HG02943 (cell line): ENCODE data around the gene SYNDIG1.
"Not testable (repeated sequence)": the region's sequence is repeated elsewhere in the genome, so short reads cannot be mapped to it uniquely, and the experiment has no call there.

ENCODE experiments used
- ATAC-seq: cut with Tn5 transposase; IDR thresholded peaks from one replicate; pipeline ENCODE4 v1.9.1; 2021; ENCODE audit warnings: mild to moderate bottlenecking, low read depth, moderate library complexity; ENCODE audit not compliant: unreplicated experiment

The SYNDIG1 gene

DNA sequence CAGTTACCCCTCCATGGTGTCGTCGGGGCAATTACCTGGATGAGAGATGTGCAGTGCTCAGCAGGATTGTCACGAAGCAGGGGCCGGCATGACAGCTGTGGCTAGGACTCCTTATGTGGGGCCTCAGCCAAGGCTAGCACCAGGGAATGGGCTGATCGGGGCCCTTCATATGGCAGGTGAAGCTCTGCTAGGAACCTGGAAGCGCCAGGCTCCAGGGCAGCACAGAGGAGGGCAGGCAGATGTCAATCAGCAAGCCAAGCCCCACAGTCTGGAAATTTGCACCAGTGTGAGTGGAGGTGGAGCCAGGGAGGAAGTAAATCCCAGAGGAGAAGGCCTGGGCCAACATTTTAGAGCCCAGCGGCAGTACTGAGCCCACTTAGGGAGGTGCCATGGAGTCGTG, 21.2 kb downstream of the SYNDIG1 start:
- no peak for ATAC-seq

DNA sequence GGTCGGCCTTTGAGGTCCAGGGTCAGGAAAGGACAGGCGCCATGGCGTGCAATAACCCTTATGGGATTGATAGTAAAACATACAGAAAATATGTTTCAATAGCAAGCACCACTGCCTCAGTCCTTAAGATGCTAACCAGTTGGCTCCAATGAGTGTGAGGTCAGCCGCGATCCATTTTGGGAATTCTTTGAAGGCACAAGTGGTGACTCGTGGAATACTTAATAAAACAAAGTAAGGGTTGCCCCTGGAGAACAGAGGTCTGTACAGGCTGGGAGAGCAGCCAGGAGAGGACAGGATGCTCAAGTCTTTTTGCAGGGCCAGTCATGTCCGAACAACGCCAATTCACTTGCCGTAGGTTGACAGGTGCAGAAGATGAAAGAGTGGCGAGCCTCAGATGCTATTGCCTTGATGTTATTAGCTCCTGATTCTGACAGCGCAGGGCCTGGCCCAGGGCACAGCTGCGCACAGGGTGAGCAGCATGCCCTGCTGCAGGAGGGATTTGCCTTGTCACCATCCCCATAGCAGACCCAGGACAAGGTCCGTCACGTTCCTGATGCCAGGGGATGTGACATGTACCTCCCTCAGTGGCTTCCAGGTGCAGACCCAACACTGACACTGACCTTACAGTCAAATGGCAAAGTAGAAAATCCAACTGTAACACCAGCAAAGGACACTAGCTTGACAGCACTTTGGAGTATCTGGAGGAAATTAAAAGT, 21.8 kb downstream of the SYNDIG1 start:
- no peak for ATAC-seq

DNA sequence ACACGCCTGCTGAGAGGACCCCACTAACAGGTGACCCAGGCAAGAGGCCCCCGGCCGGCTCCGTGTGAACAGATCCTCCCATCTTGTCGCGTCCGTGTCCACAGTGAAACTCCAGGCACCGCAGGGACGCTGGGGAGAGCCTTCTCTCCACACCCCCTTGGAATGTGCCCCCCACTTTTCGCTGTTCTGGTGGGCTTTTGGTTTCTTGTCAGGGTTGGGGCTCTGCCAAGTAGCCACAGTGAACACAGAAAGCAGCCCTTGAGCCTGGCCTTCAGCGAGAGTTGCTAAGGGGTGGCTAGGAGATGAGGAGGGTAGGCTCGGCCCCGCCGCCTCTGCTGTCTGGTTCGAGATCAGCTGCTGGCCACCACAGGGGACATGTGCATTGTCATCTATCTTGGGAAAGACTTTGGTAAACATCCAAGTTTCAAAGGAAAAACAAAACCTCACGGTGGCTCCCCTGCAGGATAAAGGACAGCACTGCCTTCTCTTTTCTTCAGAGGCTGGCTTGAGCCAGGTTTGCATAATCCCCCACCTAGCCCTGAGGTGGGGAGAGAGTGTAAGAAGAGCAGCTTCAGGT, 22.7 kb downstream of the SYNDIG1 start:
- ATAC-seq = no peak

- ATAC-seq = no peak
Measured at GRCh38 chr20:24492698-24493097, 23.3 kb downstream of the SYNDIG1 start.

DNA sequence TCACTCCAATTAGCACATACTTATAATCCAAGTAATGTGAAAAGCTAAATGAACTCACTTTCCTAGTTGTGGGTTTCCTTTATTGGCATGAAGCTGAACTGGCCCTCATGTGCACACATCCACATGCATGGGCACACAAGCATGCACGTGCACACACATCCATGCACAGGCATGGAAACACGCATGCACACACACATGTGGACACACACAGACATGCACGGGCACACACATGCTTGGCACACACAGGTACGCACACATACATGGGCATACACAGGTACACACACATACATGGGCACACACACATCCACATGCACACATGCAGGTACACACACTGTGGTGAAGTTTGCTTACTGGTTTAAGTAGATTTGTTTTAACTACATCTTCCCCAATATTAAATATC, 23.8 kb downstream of the SYNDIG1 start:
- ATAC-seq = no peak

DNA sequence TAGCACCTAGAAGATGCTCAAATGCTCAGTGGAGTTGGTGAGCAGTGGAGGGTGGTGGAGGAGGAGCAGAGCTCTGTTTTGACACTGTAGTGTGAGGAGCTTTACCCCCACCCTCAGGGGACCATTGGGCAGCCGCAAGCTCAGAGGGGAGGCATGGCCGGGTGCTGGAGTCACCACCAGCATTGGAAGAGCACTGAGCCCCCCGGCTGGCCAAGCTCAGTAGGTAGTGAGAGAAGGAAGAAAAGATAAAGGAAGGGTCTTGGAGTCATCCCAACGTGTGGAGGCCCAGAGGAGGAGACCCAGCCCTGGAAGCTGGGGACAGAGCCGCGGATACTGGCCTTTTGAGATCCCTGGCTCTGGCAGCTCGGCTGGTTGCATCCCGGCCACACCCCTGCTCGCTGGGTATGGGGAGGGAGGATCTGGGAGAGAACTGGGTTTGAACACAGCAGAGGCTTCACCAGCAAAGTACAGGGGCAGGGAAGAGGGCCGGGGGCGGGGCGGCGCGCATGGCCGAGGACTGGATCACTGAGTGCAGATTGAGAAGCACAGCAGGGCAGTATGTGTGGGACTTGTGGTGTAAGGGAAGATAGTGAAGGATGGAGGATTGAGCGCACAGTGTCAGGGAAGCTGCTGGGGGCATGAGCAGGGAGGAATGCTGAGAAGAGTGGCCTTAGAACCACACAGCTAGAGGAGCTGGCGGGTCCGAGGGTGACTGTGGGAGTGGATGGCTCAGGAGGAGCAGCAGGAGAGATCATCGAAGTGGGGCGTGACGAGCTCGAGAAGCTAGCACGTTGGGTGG, 24.4 kb downstream of the SYNDIG1 start:
- no peak for ATAC-seq

DNA sequence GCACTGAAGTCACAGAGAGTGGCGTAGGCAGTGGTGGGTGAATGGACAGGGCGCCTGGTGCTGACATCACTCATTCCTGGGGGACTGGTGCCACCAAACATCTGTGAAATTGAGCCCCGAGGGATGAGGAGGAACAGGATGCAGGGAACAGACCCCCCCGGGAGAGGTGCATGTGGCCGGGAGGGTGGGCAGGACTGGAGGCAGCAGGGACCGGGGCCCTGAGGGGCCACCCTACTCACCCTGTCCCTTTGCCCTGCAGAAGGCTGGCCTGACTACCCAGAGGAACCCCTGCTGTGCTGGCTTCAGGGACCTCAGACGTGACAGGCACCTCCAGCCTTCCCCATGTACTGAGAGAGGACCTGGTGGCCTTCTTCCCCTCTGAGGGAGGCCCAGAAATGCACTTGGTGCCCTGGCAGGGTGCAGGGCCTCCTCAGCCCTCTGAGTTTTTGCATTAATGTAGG, 25.1 kb downstream of the SYNDIG1 start:
- no peak for ATAC-seq

- ATAC-seq = no peak
Measured at GRCh38 chr20:24495266-24495665, 25.8 kb downstream of the SYNDIG1 start.

GRCh38 chr20:24497851-24498250, 28.4 kb downstream of the SYNDIG1 start:
- ATAC-seq = no peak

DNA sequence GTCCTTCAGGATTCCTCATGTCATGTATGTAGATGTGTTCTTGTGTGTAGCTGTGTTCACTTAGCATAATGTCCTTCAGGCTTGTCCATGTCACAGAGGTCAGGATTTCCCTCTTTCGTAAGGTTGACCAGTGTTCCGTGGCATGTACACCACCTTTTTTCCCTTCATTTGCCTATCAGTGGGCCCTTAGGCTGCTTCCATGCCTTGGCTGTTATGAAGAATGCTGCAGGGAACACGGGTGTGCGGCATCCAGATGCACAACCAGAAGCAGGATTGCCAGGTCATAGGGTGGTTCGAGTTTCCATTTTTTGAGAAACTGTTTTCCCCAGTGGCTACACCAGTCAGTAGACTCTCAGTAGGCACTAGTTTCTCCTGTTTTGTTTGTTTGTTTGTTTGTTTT, 29.2 kb downstream of the SYNDIG1 start:
- ATAC-seq = no peak

GRCh38 chr20:24499472-24499871, 30.0 kb downstream of the SYNDIG1 start:
- no peak for ATAC-seq

- no peak for ATAC-seq
Measured at GRCh38 chr20:24501764-24502556, 32.5 kb downstream of the SYNDIG1 start.

- no peak for ATAC-seq
Measured at GRCh38 chr20:24502661-24503060, 33.2 kb downstream of the SYNDIG1 start.

- ATAC-seq = no peak
Measured at GRCh38 chr20:24503352-24503931, 34.0 kb downstream of the SYNDIG1 start.

DNA sequence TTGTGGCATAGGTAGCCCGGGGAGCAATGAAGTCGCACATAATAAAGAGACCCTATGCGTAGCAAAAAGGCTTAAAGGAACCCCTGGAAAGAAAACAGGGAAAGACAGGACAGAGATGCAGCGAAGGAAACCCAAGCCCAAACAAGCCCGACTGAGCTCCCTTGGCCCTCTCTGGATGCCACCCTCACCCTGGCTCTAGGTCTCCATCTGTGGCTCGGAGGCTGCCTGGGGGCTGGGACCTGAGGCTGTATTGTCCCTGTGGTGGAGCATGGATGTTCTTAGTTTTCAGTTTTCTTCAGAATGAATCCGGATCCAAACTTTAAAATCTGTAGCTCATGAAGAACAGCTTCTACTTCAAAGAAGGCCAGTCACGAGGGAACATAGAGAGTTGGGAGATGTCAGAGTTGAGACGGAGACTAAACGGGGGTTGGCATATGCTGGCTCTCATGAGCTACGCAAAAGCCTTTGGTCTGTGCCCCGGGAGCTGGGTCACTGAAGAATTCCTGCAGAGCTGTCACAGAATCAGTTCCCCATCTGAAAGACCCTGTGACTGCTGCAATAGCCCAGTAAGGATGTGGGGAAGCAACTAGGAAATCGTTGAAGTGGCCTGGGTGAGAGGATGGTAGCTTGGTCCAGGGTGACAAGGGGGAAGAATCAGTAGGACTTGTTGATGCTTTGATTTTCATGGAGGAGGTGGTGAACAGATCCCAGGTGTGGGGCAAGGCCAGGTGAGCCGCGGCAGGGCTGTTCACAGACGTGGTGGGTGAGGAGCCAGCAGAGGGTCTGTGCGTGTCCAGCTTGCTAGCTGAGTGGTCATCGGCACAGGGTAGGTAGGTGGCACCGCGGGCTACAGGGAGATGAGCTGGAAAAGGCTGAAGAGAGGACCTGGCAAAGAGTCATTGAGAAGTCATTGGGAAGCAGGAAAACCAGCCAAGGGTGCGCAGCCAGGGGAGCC, 35.2 kb downstream of the SYNDIG1 start:
- no peak for ATAC-seq

GRCh38 chr20:24506146-24506545, 36.7 kb downstream of the SYNDIG1 start:
- no peak for ATAC-seq

- ATAC-seq = no peak
Measured at GRCh38 chr20:24506696-24507095, 37.3 kb downstream of the SYNDIG1 start.

GRCh38 chr20:24507182-24507853, 37.9 kb downstream of the SYNDIG1 start:
- no peak for ATAC-seq

- ATAC-seq = not testable (repeated sequence)
Measured at GRCh38 chr20:24512441-24512840, 43.0 kb downstream of the SYNDIG1 start.
